ENCODE measurements around the gene WWOX. TPM values are rescaled to one million over a fixed set of nuclear protein-coding genes. Genes with fewer than 3 reads are reported as not detected.

WWOX gene
- total RNA-seq, 2 experiments from 2014 or later, result 19.1 to 23.7 TPM

GRCh38 chr16:78206623-78207223, 107.3 kb downstream of the WWOX start:
- POLR2A ChIA-PET, result no interaction called here
- intact Hi-C loops (cut with micrococcal nuclease), result no loop called here
- Mint-ChIP-seq H3K36me3 (ENCODE audit: low read depth) (peaks cover 2% of the 10 kb centered on the region), H3K4me1 (ENCODE audit: low read depth) (no peaks in the 10 kb centered on the region), H3K27ac (no peak overlapping the region), H3K4me3 (no peak overlapping the region), H3K9me3 (no peaks in the 10 kb centered on the region), H3K27me3 (no peaks in the 10 kb centered on the region)
- DNase-seq (no peak), ATAC-seq (no peak)
- CTCF ChIA-PET, result no interaction called here
- TF ChIP-seq CTCF (IDR thresholded peaks at IDR 0.05), result no peak

- no peak for ATAC-seq
- intact Hi-C loops (cut with micrococcal nuclease), result no loop called here
- Mint-ChIP-seq H3K36me3 (ENCODE audit: low read depth) (peaks cover 2% of the 10 kb centered on the region), H3K9me3 (no peaks in the 10 kb centered on the region), H3K4me1 (ENCODE audit: low read depth) (no peaks in the 10 kb centered on the region), H3K27ac (no peak overlapping the region), H3K4me3 (no peak overlapping the region), H3K27me3 (no peaks in the 10 kb centered on the region)
- ChIA-PET CTCF (no interaction called here), POLR2A (no interaction called here)
- no peak for TF ChIP-seq CTCF (IDR thresholded peaks at IDR 0.05)
- DNase-seq, result no peak
Observed at GRCh38 chr16:78209951-78210661, 110.7 kb downstream of the WWOX start.

- intact Hi-C loops (cut with micrococcal nuclease), result no loop called here
- ChIA-PET POLR2A (interaction anchor here (0.6 kb wide), 1 partner anchor 78 kb away, joined by 3 read pairs; no protein-coding TSS in a partner anchor), CTCF (interaction anchor here (1.7 kb wide), 1 partner anchor 9 kb away, joined by 4 read pairs; no protein-coding TSS in a partner anchor)
- H3K9me3 Mint-ChIP-seq, result no peaks in the 10 kb centered on the region
- no peak for DNase-seq
- H3K27me3 Mint-ChIP-seq, result no peaks in the 10 kb centered on the region
- no peaks in the 10 kb centered on the region for H3K36me3 Mint-ChIP-seq (ENCODE audit: low read depth)
- no peaks in the 10 kb centered on the region for H3K4me1 Mint-ChIP-seq (ENCODE audit: low read depth)
- H3K4me3 Mint-ChIP-seq, result no peak overlapping the region
- TF ChIP-seq CTCF (IDR thresholded peaks at IDR 0.05), result no peak
- no peak overlapping the region for H3K27ac Mint-ChIP-seq
- no peak for ATAC-seq
Observed at GRCh38 chr16:78211020-78211599, 111.7 kb downstream of the WWOX start.

- ChIA-PET POLR2A (interaction anchor here (0.6 to 0.8 kb wide), 2 partner anchors 8 to 79 kb away, joined by 3 to 4 read pairs; no protein-coding TSS in a partner anchor), CTCF (interaction anchor here (1.7 kb wide), 1 partner anchor 10 kb away, joined by 4 read pairs; no protein-coding TSS in a partner anchor)
- no peaks in the 10 kb centered on the region for H3K9me3 Mint-ChIP-seq
- H3K27me3 Mint-ChIP-seq, result no peaks in the 10 kb centered on the region
- intact Hi-C loops (cut with micrococcal nuclease), result no loop called here
- no peaks in the 10 kb centered on the region for H3K36me3 Mint-ChIP-seq (ENCODE audit: low read depth)
- no peak for ATAC-seq
- no peak overlapping the region for H3K27ac Mint-ChIP-seq
- no peak overlapping the region for H3K4me3 Mint-ChIP-seq
- DNase-seq, result no peak
- TF ChIP-seq CTCF (IDR thresholded peaks at IDR 0.05), result no peak
- H3K4me1 Mint-ChIP-seq (ENCODE audit: low read depth), result no peaks in the 10 kb centered on the region
Observed at GRCh38 chr16:78211946-78212345, 112.5 kb downstream of the WWOX start.

- no peak overlapping the region for H3K4me3 Mint-ChIP-seq
- ChIA-PET CTCF (interaction anchor here (1.7 kb wide), 1 partner anchor 10 kb away, joined by 4 read pairs; no protein-coding TSS in a partner anchor), POLR2A (no interaction called here)
- DNase-seq, result no peak
- intact Hi-C loops (cut with micrococcal nuclease), result no loop called here
- H3K27ac Mint-ChIP-seq, result no peak overlapping the region
- no peaks in the 10 kb centered on the region for H3K27me3 Mint-ChIP-seq
- H3K9me3 Mint-ChIP-seq, result no peaks in the 10 kb centered on the region
- H3K4me1 Mint-ChIP-seq (ENCODE audit: low read depth), result no peaks in the 10 kb centered on the region
- no peak for TF ChIP-seq CTCF (IDR thresholded peaks at IDR 0.05)
- H3K36me3 Mint-ChIP-seq (ENCODE audit: low read depth), result no peaks in the 10 kb centered on the region
- no peak for ATAC-seq
Observed at GRCh38 chr16:78212674-78213073, 113.2 kb downstream of the WWOX start.

Measured in activated CD8-positive, alpha-beta T cell treated with anti-CD3 and anti-CD28 coated beads for 36 hours (primary cell).